PC-9 (cell line): Measurements from ENCODE around the gene ST6GALNAC3.

Experiments
- CTCF ChIP-seq: fragments of 200-600 bp; sonication (generic); conservative IDR thresholded peaks from 2 replicates; pipeline ENCODE4 v1.6.1; 2017; ENCODE audit warnings: mixed run types, antibody characterized with exemption, mild to moderate bottlenecking, moderate library complexity
- EZH2 ChIP-seq: fragments of 200-600 bp; sonication (generic); IDR thresholded peaks from 2 replicates; pipeline ENCODE4 v1.8.0; 2017; ENCODE audit warnings: antibody characterized with exemption, low read depth

GRCh38 chr1:76593141-76593540 is 518.6 kb downstream of the ST6GALNAC3 start:
- TF ChIP-seq CTCF (no peak), EZH2 (no peak)
